ENCODE data around the gene WNT11.

DNA sequence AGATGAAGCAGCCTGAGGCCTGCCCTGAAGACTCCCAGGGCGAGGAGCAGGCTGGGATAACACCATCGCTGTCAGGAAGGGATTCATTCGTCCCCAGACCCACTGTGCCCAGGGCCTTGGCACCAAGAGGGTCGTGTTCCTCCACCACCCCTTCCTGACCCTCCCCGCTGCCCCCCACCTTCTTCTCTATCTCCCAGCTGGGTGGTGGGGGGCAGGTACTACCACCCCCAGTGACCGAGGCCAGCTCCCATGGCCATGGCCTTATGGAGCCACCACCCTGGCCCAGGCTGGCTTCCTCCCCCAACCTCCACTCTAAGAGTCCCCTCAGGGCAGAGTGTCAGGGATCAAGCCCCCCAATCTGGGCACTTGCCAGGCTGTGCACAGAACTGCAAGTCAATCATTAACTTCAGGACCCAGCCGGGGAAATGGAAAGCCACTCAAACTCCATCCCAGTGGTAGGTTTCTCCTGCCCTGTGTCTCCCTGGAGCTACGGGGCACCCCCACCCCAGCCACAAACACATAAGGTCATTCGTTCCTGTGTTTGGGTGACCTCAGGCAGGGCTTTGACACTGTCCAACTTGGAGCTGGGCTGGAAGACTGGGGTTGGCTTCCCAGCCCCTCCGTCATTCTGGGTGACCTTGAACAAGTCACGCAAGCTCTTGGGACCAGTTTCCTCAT is 33.3 kb upstream of the WNT11 start:
- TF ChIP-seq, protein P1, sequence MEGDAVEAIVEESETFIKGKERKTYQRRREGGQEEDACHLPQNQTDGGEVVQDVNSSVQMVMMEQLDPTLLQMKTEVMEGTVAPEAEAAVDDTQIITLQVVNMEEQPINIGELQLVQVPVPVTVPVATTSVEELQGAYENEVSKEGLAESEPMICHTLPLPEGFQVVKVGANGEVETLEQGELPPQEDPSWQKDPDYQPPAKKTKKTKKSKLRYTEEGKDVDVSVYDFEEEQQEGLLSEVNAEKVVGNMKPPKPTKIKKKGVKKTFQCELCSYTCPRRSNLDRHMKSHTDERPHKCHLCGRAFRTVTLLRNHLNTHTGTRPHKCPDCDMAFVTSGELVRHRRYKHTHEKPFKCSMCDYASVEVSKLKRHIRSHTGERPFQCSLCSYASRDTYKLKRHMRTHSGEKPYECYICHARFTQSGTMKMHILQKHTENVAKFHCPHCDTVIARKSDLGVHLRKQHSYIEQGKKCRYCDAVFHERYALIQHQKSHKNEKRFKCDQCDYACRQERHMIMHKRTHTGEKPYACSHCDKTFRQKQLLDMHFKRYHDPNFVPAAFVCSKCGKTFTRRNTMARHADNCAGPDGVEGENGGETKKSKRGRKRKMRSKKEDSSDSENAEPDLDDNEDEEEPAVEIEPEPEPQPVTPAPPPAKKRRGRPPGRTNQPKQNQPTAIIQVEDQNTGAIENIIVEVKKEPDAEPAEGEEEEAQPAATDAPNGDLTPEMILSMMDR (IDR thresholded peaks at IDR 0.05), result no peak
- TF ChIP-seq POLR2A (IDR thresholded peaks at IDR 0.05), result no peak

Data from adrenal gland (tissue), 5 donors.